H1 (cell line): ENCODE results near the gene USB1. TPM values are rescaled to one million over a fixed set of nuclear protein-coding genes. Genes with fewer than 3 reads are reported as not detected.

Experiments
- CTCF ChIA-PET: fragments of 300-600 bp; sonication (Branson Sonifier 250); formaldehyde crosslinking; loops from one replicate; lab custom pipeline; 2021; ENCODE audit not compliant: partially characterized antibody; lab: Charles Lee
- POLR2A ChIA-PET: fragments of 300-600 bp; sonication (Branson Sonifier 250); formaldehyde crosslinking; loops from one replicate; lab custom pipeline; 2021; ENCODE audit warnings: inconsistent platforms; ENCODE audit not compliant: partially characterized antibody; lab: Charles Lee
- DNase-seq, 2 experiments: peaks; one replicate each; pipeline versions ENCODE4 v3.0.0 to v3.0.0-alpha.2; 2010 to 2022; ENCODE audit warnings: low spot score in 2 of 2, low read depth in 1 of 2, mixed read lengths in 1 of 2
- FAIRE-seq: peaks from 2 replicates; lab custom pipeline; 2011; peaks lifted over from hg19 to GRCh38; lab: Jason Lieb, UNC
- H2AFZ ChIP-seq: 2 replicates; pipeline ENCODE4 v1.8.1; 2012; ENCODE audit warnings: low read length, inconsistent platforms
- H2AK5ac ChIP-seq: 2 replicates; pipeline ENCODE4 v1.6.1; 2013; ENCODE audit warnings: low read depth, low read length
- H2BK120ac ChIP-seq: replicated peaks from 2 replicates; pipeline ENCODE3; 2013; ENCODE audit warnings: low read depth, low read length, inconsistent platforms
- H2BK12ac ChIP-seq: 2 replicates; pipeline ENCODE4 v1.6.1; 2013; ENCODE audit warnings: low read depth, low read length
- H2BK15ac ChIP-seq: 2 replicates; pipeline ENCODE4 v1.6.1; 2013; ENCODE audit warnings: low read length
- H2BK20ac ChIP-seq: 2 replicates; pipeline ENCODE4 v1.6.1; 2013; ENCODE audit warnings: low read length
- H2BK5ac ChIP-seq: 2 replicates; pipeline ENCODE4 v1.6.1; 2013; ENCODE audit warnings: low read depth, low read length
- H3K14ac ChIP-seq: 2 replicates; pipeline ENCODE4 v1.6.1; 2013; ENCODE audit warnings: inconsistent platforms; ENCODE audit not compliant: insufficient read length
- H3K18ac ChIP-seq: 2 replicates; pipeline ENCODE4 v1.6.1; 2013; ENCODE audit warnings: low read length; ENCODE audit errors: extremely low read depth
- H3K23ac ChIP-seq: 2 replicates; pipeline ENCODE4 v1.6.1; 2013; ENCODE audit warnings: inconsistent platforms; ENCODE audit not compliant: insufficient read length
- H3K23me2 ChIP-seq: 2 replicates; pipeline ENCODE4 v1.6.1; 2013; ENCODE audit warnings: low read depth, low read length
- H3K27ac ChIP-seq: 2 replicates; pipeline ENCODE4 v1.6.1; 2011; ENCODE audit warnings: low read depth, low read length, inconsistent platforms
- H3K27me3 ChIP-seq, 4 experiments: replicated peaks in 1 of 4; 1 replicate in 1 of 4; 2 replicates in 3 of 4; pipeline versions ENCODE4 v1.6.1 to v1.8.1; 2011 to 2013; ENCODE audit warnings: low read length in 3 of 4, mild to moderate bottlenecking in 3 of 4, inconsistent platforms in 2 of 4, mixed read lengths in 2 of 4, moderate library complexity in 1 of 4; ENCODE audit not compliant: control insufficient read depth in 3 of 4, insufficient read depth in 3 of 4; ENCODE audit errors: extremely low read depth in 1 of 4
- H3K36me3 ChIP-seq, 4 experiments: 2 replicates each; pipeline versions ENCODE4 v1.6.1 to v1.8.1; 2011 to 2013; ENCODE audit warnings: mild to moderate bottlenecking in 4 of 4, low read length in 3 of 4, moderate library complexity in 2 of 4, control low read depth in 1 of 4, inconsistent platforms in 1 of 4; ENCODE audit not compliant: insufficient read depth in 4 of 4, control insufficient read depth in 2 of 4
- H3K4ac ChIP-seq: replicated peaks from 2 replicates; pipeline ENCODE3; 2013; ENCODE audit warnings: low read length, low read depth, mixed read lengths, inconsistent platforms; ENCODE audit not compliant: insufficient read length
- H3K4me1 ChIP-seq, 4 experiments: replicated peaks in 1 of 4; 1 replicate in 1 of 4; 2 replicates in 3 of 4; pipeline versions ENCODE4 v1.6.1 to v1.8.1; 2011 to 2013; ENCODE audit warnings: low read length in 3 of 4, inconsistent platforms in 2 of 4, mixed read lengths in 1 of 4; ENCODE audit not compliant: insufficient read depth in 4 of 4, control insufficient read depth in 3 of 4
- H3K4me2 ChIP-seq, 2 experiments: 2 replicates each; pipeline versions ENCODE4 v1.6.1 to v1.8.1; 2011 to 2013; ENCODE audit warnings: low read depth in 2 of 2, low read length in 2 of 2, control low read depth in 1 of 2, inconsistent platforms in 1 of 2, mild to moderate bottlenecking in 1 of 2; ENCODE audit not compliant: insufficient read depth in 1 of 2
- H3K4me3 ChIP-seq, 4 experiments: fragments of 200-600, 300-600 bp in 1 of 4; sonication (generic), shearing (Covaris generic), sonication (Bioruptor Twin) in 1 of 4; 2 replicates each; pipeline versions ENCODE4 v1.5.1 to v1.8.1; 2011 to 2016; ENCODE audit warnings: low read length in 4 of 4, low read depth in 3 of 4, control low read depth in 2 of 4, inconsistent platforms in 2 of 4, mild to moderate bottlenecking in 2 of 4, mixed read lengths in 1 of 4, moderate library complexity in 1 of 4; ENCODE audit not compliant: insufficient read depth in 2 of 4; ENCODE audit errors: extremely low read depth in 1 of 4
- H3K56ac ChIP-seq: replicated peaks from 2 replicates; pipeline ENCODE3; 2013; ENCODE audit warnings: low read depth, mild to moderate bottlenecking, mixed read lengths, low read length, inconsistent platforms; ENCODE audit not compliant: insufficient read length
- H3K79me1 ChIP-seq: 2 replicates; pipeline ENCODE4 v1.6.1; 2013; ENCODE audit warnings: low read depth, low read length, control low read depth
- H3K79me2 ChIP-seq, 2 experiments: 2 replicates each; pipeline versions ENCODE4 v1.6.1 to v1.8.1; 2012 to 2013; ENCODE audit warnings: low read length in 2 of 2, mild to moderate bottlenecking in 2 of 2, inconsistent platforms in 1 of 2; ENCODE audit not compliant: insufficient read depth in 2 of 2, control insufficient read depth in 1 of 2
- H3K9ac ChIP-seq, 4 experiments: replicated peaks in 1 of 4; 1 replicate in 1 of 4; 2 replicates in 3 of 4; pipeline versions ENCODE4 v1.6.1 to v1.8.1; 2011 to 2013; ENCODE audit warnings: low read depth in 3 of 4, low read length in 3 of 4, control low read depth in 2 of 4, mild to moderate bottlenecking in 2 of 4, moderate library complexity in 2 of 4, inconsistent platforms in 1 of 4; ENCODE audit errors: extremely low read depth in 1 of 4
- H3K9me3 ChIP-seq, 2 experiments: 2 replicates each; pipeline versions ENCODE4 v1.6.1 to v1.8.1; 2012 to 2013; ENCODE audit warnings: mild to moderate bottlenecking in 2 of 2, moderate library complexity in 2 of 2, control low read depth in 1 of 2, inconsistent platforms in 1 of 2, low read depth in 1 of 2, low read length in 1 of 2, mixed read lengths in 1 of 2; ENCODE audit not compliant: insufficient read depth in 2 of 2
- H4K20me1 ChIP-seq, 2 experiments: replicated peaks in 1 of 2; 2 replicates each; pipeline versions ENCODE3 to v1.8.1; 2011 to 2013; ENCODE audit warnings: inconsistent platforms in 2 of 2, low read length in 2 of 2, mild to moderate bottlenecking in 1 of 2; ENCODE audit not compliant: insufficient read depth in 2 of 2, control insufficient read depth in 1 of 2
- H4K5ac ChIP-seq: 2 replicates; pipeline ENCODE4 v1.6.1; 2013; ENCODE audit warnings: low read length, low read depth, mixed read lengths, inconsistent platforms; ENCODE audit not compliant: insufficient read length
- H4K8ac ChIP-seq: 2 replicates; pipeline ENCODE4 v1.8.0; 2013; ENCODE audit warnings: mild to moderate bottlenecking, moderate library complexity, low read length, inconsistent platforms; ENCODE audit not compliant: insufficient read depth; ENCODE audit errors: extremely low read depth
- H4K91ac ChIP-seq: replicated peaks from 2 replicates; pipeline ENCODE3; 2013; ENCODE audit warnings: low read length, mixed read lengths, inconsistent platforms; ENCODE audit not compliant: insufficient read length
- EGR1 ChIP-seq: IDR thresholded peaks from 2 replicates; pipeline ENCODE4 v1.6.1; 2011; ENCODE audit warnings: low read depth, low read length, borderline replicate concordance
- KDM1A ChIP-seq: fragments of 200-600, 300-600 bp; sonication (generic); IDR thresholded peaks from 2 replicates; pipeline ENCODE4 v1.7.1; 2016; ENCODE audit warnings: mild to moderate bottlenecking, low read length, borderline replicate concordance
- PHF8 ChIP-seq: fragments of 200-600 bp; sonication (generic); conservative IDR thresholded peaks from 2 replicates; pipeline ENCODE4 v1.7.1; 2012; ENCODE audit warnings: low read depth, mild to moderate bottlenecking, inconsistent platforms, low read length, moderate library complexity
- WGBS, 2 experiments: shearing (Covaris generic) in 1 of 2; methylation state at CpG; one replicate each; pipeline versions ENCODE4 v1.1.6 to v1.1.7; 2013 to 2015; ENCODE audit warnings: low lambda C conversion rate in 2 of 2, mixed read lengths in 2 of 2, inconsistent platforms in 1 of 2, low coverage in 1 of 2, missing lambda C conversion rate in 1 of 2; ENCODE audit not compliant: insufficient replicate concordance in 2 of 2, insufficient coverage in 1 of 2, insufficient read length in 1 of 2; ENCODE audit errors: extremely low coverage in 1 of 2, missing lambda C conversion rate in 1 of 2; 5-methylcytosine and 5-hydroxymethylcytosine counted together
- polyA plus RNA-seq, 7 experiments: library from polyadenylated mRNA; depleted of rRNA in 3 of 7; stranded (reverse) in 5 of 7; unstranded in 2 of 7; fragments of >200 nt in 5 of 7; fragments of 200-250 nt in 2 of 7; gene quantifications; 1 replicate in 5 of 7; 2 replicates in 1 of 7; 4 replicates in 1 of 7; pipeline versions ENCODE4 v1.2.1 to v1.2.3, GENCODE V29; 2011 to 2013; ENCODE audit warnings: missing spikeins in 2 of 7, mixed read lengths in 2 of 7
- total RNA-seq: library from RNA; stranded (reverse); fragmentation: NEBNext Ultra II Directional; extraction: Animal tissue kit (Norgen Biotek cat#: 25700); gene quantifications from 2 replicates; pipeline ENCODE4 v1.2.1, GENCODE V29; 2021
- TF ChIP-seq, protein P1 (sequence below), 3 experiments: IDR thresholded peaks; 1 replicate in 2 of 3; 2 replicates in 1 of 3; pipeline versions ENCODE4 v1.5.1 to v1.6.1; 2011; ENCODE audit warnings: low read length in 3 of 3, mild to moderate bottlenecking in 3 of 3, inconsistent platforms in 2 of 3, low read depth in 1 of 3, moderate library complexity in 1 of 3; ENCODE audit not compliant: insufficient read depth in 1 of 3; ENCODE audit errors: control extremely low read depth in 1 of 3

Gene USB1
- total and polyA plus RNA-seq, 2 of the 8 experiments (the other 6 are each of a cell fraction or from before 2014, with no cell fraction given), result 65.4 to 75.9 TPM

DNA sequence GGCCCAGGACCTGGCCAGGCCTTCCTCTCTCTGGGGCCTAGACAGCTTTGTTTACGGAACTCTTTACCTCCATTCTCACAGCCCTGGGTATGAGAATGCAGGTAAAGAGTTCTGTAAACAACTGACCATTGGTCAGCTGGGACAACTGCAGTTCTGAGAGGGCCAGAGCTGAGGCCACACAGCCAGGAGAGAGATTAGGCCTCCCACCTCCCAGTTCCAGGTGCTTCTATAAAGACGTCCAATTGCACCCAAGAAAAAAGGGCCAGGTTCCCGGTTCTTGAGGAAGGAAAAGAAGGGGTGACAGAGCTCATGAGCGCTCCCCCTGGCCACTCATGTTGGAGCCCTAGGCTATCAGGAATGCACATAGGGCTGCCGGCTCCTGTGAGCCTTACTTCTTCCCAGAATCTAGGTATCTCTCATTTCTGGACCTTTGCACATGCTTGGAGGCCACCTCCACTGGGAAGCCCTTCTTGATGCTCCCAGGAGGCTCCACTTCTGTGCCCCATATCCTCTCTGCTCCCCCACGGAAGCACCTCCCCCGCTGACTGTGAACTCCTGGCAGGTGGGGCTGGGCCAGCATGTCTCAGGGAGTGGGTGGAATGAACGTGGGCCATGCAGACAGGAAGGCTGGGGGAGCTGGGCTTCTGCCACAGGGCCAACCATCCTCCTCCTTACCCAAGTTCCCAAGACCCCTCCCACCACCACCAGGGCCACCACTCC, 43.4 kb upstream of the USB1 start:
- Histone ChIP-seq H3K36me3 (no peaks in the 10 kb centered on the region), H3K9ac (no peak overlapping the region), H2BK20ac (no peak overlapping the region), H3K23ac (no peak overlapping the region), H3K4me1 (peaks cover 0 to 10% (median 5%) of the 10 kb centered on the region in 4 experiments; a peak in 6 of 7 replicates), H3K23me2 (no peaks in the 10 kb centered on the region), H3K9me3 (no peaks in the 10 kb centered on the region), H3K4ac (no peak overlapping the region), H4K5ac (no peak overlapping the region), H2AFZ (no peak overlapping the region), H3K56ac (no peak overlapping the region), H4K20me1 (no peaks in the 10 kb centered on the region), H3K27me3 (no peaks in the 10 kb centered on the region), H4K8ac (no peak overlapping the region; the same call in 1 of the 2 replicates), H2AK5ac (no peak overlapping the region), H3K79me2 (no peaks in the 10 kb centered on the region), H3K18ac (no peak overlapping the region), H3K79me1 (no peaks in the 10 kb centered on the region), H3K4me2 (no peak overlapping the region), H2BK12ac (peak overlapping the region; percentile 55; the same call in 1 of the 2 replicates), H2BK5ac (no peak overlapping the region), H3K27ac (no peak overlapping the region), H3K14ac (no peak overlapping the region), H3K4me3 (no peak overlapping the region), H2BK120ac (no peak overlapping the region), H4K91ac (no peak overlapping the region), H2BK15ac (peak overlapping the region; percentile 84; the same call in 1 of the 2 replicates)
- ChIA-PET CTCF (interaction anchor here (0.6 to 5.6 kb wide), 15 partner anchors 9 to 381 kb away, joined by 3 to 40 read pairs (median 4); a partner anchor contains a TSS), POLR2A (interaction anchor here (0.6 to 0.9 kb wide), 2 partner anchors 221 to 267 kb away, joined by 3 read pairs; no protein-coding TSS in a partner anchor)
- TF ChIP-seq, protein P1, sequence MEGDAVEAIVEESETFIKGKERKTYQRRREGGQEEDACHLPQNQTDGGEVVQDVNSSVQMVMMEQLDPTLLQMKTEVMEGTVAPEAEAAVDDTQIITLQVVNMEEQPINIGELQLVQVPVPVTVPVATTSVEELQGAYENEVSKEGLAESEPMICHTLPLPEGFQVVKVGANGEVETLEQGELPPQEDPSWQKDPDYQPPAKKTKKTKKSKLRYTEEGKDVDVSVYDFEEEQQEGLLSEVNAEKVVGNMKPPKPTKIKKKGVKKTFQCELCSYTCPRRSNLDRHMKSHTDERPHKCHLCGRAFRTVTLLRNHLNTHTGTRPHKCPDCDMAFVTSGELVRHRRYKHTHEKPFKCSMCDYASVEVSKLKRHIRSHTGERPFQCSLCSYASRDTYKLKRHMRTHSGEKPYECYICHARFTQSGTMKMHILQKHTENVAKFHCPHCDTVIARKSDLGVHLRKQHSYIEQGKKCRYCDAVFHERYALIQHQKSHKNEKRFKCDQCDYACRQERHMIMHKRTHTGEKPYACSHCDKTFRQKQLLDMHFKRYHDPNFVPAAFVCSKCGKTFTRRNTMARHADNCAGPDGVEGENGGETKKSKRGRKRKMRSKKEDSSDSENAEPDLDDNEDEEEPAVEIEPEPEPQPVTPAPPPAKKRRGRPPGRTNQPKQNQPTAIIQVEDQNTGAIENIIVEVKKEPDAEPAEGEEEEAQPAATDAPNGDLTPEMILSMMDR (IDR thresholded peaks at IDR 0.05; ENCODE audit: control extremely low read depth in 1 of 3, insufficient read depth in 1 of 3, low read depth in 1 of 3, low read length in 3 of 3), result peak in 2 of 3 experiments; percentile 16 to 24; a peak in 3 of 4 replicates
- TF ChIP-seq PHF8 (no peak), EGR1 (no peak), KDM1A (no peak)
- 79% methylated on average over 8 of the region's 8 CpGs; no CpG with 5 or more reads in 1 of the 2 experiments for WGBS, 2 experiments
- no peak for DNase-seq
- no peak for FAIRE-seq
